CD4-positive, alpha-beta T cell treated with Interferon gamma for 1 hour (primary cell): ENCODE results near the gene FARP2.
A peak's percentile ranks its signal among the peaks of the same experiment; 100 is the strongest.

Experiments
- DNase-seq: peaks from one replicate; pipeline ENCODE4 v3.0.0-alpha.2; 2020

Gene FARP2

GRCh38 chr2:241538838-241539615 is 182.9 kb downstream of the FARP2 start:
- no peak for DNase-seq

DNA sequence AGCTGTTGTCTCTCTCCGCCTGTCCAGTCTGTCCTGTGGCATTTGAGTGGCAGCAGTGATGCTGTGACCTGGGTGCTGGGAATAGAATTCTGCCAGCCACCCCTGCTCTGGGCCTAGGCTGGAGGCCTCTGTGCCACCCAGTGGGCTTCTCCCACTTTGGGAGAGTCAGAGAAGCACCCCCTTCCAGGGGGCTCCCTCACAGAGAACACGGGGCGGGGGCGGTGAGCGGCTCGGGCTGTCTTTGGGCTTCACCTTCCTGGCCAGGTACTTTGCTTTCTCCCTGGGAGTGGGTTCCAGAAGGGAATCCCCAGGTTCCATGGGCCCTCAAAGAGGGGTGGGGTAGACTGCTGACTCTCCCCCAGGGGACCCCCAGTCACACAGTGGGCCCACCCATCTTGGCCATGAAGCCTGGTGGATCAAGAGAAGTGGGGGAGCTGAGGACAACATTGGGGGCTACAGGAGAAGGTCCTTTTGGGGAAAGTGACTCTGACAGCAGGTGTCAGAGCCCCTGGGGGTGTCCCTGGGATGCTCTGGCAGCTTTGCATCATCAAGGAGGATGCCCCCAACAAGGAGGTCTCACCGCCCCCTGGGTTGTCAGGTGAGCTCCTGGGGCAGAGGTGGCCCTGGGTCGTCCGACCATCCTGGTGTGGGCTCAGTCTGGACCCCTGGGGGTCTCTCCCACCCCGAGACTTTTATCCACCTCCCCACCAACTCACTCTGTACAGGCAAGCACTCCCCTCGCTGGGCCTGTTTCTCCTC is 183.7 kb downstream of the FARP2 start:
- DNase-seq, result no peak

- no peak for DNase-seq
These were observed 184.3 kb downstream of the FARP2 start for GRCh38 chr2:241540401-241540770.

DNA sequence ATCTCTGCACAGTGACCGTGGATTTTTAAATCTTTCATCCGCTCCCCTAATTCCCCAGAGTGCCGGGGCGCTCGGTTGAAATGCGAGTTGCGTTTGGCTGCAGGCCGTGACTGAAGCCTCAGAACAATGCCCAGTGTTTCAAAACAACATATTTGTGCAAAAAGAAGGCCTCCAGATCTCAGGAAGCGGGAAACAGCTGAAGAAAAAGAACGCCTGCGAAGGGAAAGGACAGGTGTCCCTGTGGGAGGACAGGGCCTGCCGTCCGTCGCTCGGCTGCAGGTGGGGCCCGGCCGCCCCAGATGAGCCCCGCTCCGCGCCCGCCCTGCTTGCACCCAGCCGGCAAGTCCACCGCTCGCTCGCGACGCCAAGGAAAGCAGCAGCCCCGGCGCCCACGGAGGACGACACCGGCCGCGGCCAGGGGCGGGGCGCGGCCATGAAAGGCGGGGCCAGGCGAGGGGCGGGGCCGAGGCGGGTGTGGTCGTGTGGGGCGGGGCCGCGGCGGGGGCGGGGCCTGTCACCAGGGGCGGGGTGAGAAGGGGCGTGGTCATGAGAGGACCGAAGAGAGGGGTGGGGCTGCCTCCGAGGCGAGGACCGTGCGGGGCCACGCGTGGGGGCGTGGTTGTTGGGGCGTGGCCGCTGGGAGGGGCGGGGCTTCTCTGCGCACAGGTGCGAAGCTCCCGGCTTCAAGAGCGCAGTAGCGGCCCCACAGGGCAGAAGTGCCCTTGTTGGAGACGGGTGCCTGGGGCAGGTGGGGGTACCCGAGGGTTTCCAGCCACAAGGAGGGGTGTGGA is 184.9 kb downstream of the FARP2 start:
- peak; percentile 59 for DNase-seq

DNA sequence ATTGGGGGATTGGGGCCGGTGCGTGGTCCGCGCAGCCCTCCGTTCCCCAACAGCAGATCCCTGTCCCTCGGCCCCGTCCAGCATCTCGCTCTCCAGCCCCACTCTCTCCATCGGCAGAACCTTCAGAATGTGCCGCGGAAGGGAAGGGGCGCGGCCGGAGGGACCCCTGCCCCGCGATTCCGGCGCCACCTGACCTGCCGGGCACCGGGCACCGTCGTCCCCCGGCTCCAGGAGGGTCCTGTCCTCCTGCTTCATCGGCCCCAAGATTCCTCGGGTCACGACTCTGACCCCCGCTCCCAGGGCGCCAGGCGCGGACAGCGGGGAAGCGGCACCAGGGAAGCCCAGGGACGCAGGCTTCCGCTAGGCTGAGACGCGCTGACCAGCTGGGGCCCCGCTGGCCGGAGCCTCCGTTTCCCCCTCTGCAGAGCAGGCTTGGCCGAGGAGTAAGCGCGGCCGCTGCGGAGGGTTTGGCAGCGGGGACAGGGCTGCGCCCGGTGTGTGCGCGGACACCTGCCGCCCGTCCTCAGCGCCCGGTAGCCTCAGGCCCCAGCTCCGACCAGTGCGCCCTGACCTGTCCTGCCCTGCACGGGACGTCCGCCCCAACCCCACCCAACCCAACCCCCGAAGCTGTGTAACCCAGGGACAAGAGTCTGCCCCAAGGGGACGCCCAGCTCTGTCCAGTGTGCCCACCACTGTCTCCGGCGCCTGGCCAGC is 185.6 kb downstream of the FARP2 start:
- no peak for DNase-seq

DNA sequence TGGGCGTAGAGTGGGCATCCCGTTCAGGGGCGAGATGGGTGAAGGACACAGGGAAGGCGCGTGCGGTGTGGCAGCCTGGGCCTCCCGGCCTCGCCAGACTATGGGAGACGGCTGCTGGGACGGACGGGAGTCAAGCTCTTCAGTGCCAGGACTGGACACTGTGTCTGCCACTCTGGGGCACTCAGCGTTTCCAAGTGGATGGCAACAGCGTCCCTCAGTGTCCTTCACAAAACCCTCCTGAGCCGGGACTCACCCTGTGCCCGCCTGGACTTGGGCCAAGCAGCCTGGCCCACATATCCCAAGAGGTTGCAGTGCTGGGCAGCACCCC is 186.2 kb downstream of the FARP2 start:
- no peak for DNase-seq
